SK-MEL-5 (cell line): ENCODE results near the gene PTGES2. TPM values are rescaled to one million over a fixed set of nuclear protein-coding genes. Genes with fewer than 3 reads are reported as not detected.

ENCODE experiments used
- DNase-seq: peaks from one replicate; pipeline ENCODE4 v3.0.0-alpha.2; 2016; ENCODE audit warnings: low read depth, low spot score
- in situ Hi-C: cut with HindIII; loops from 2 replicates; pipeline ENCODE4 v1.10.0; 2016; ENCODE audit warnings: low sequenced_read_pairs, high pct_unique_total_duplicates, low pct_unique_long_range_greater_than_20kb
- total RNA-seq: library from RNA; depleted of rRNA; stranded (reverse); fragments of >200 nt; shearing (Covaris generic); gene quantifications from 2 replicates; pipeline ENCODE4 v1.2.3, GENCODE V29; 2014

Gene PTGES2
- total RNA-seq, 1 experiment from 2014 or later: 123 TPM

- no peak for DNase-seq
- in situ Hi-C loops: no loop called here
These were observed 3.1 kb downstream of the PTGES2 start for GRCh38 chr9:128124451-128124850.

- in situ Hi-C loops: no loop called here
- DNase-seq: no peak
These were observed 4.0 kb downstream of the PTGES2 start for GRCh38 chr9:128123451-128124080.

GRCh38 chr9:128122809-128123175, 4.7 kb downstream of the PTGES2 start:
- no peak for DNase-seq
- in situ Hi-C loops: no loop called here

GRCh38 chr9:128121924-128122808, 5.4 kb downstream of the PTGES2 start:
- no peak for DNase-seq
- in situ Hi-C loops: no loop called here

- in situ Hi-C loops: no loop called here
- no peak for DNase-seq
These were observed 6.1 kb downstream of the PTGES2 start for GRCh38 chr9:128121466-128121810.

GRCh38 chr9:128120741-128121465, 6.6 kb downstream of the PTGES2 start:
- in situ Hi-C loops: no loop called here
- DNase-seq: no peak

GRCh38 chr9:128120061-128120740, 7.3 kb downstream of the PTGES2 start:
- in situ Hi-C loops: no loop called here
- no peak for DNase-seq

GRCh38 chr9:128118971-128119665, 8.4 kb downstream of the PTGES2 start:
- in situ Hi-C loops: no loop called here
- DNase-seq: no peak

GRCh38 chr9:128118472-128118857, 9.1 kb downstream of the PTGES2 start:
- in situ Hi-C loops: no loop called here

GRCh38 chr9:128117613-128118471, 9.7 kb downstream of the PTGES2 start:
- in situ Hi-C loops: no loop called here
- DNase-seq: peak; percentile 92

More at GRCh38 chr9:128118472-128118857, 9.1 kb downstream of the PTGES2 start:
- DNase-seq: no peak

GRCh38 chr9:128116104-128117083, 11.1 kb downstream of the PTGES2 start:
- no peak for DNase-seq
- in situ Hi-C loops: no loop called here

GRCh38 chr9:128115187-128116103, 12.1 kb downstream of the PTGES2 start:
- in situ Hi-C loops: no loop called here
- DNase-seq: no peak

GRCh38 chr9:128114326-128115186, 13.0 kb downstream of the PTGES2 start:
- DNase-seq: no peak
- in situ Hi-C loops: no loop called here
